Measurements from ENCODE around the gene GPHN. TPM values are rescaled to one million over a fixed set of nuclear protein-coding genes. Genes with fewer than 3 reads are reported as not detected.
"Not testable (repeated sequence)": the region's sequence is repeated elsewhere in the genome, so short reads cannot be mapped to it uniquely, and the experiment has no call there.

The GPHN gene
- total RNA-seq, 1 donor from 2014 or later: 32.1 TPM

DNA sequence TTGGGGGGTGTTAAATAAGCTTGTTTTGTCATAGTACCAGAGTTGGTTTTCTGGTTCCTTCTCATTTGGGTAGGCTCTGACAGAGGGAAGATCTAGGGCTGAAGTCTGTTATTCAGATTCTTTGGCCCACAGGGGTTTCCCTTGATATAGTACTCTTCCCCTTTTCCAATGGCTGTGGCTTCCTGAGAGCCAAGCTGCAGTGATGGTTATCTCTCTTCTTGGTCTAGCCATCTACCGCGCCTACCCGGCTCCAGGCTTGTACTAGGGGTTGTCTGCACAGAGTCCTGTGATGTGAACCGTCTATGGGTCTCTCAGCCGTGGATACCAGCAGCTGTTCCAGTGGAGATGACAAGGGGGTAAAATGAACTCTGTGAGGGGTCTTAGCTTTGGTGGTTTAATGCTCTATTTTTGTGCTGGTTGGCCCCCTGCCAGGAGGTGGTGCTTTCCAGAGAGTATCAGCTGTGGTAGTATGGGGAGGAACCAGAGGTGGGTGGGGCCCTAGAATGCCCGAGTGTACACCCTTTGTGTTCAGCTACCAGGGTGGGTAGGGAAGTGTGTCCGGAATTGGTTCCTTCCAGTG lies 209.7 kb downstream of the GPHN start:
- H3K27ac Mint-ChIP-seq: no peak overlapping the region
- no peak for DNase-seq (ENCODE audit: low spot score in 2 of 2, unreplicated experiment in 2 of 2)
- peaks cover 38% of the 10 kb centered on the region for H3K9me3 Mint-ChIP-seq
- no peaks in the 10 kb centered on the region for H3K4me1 Mint-ChIP-seq
- TF ChIP-seq, protein P1, sequence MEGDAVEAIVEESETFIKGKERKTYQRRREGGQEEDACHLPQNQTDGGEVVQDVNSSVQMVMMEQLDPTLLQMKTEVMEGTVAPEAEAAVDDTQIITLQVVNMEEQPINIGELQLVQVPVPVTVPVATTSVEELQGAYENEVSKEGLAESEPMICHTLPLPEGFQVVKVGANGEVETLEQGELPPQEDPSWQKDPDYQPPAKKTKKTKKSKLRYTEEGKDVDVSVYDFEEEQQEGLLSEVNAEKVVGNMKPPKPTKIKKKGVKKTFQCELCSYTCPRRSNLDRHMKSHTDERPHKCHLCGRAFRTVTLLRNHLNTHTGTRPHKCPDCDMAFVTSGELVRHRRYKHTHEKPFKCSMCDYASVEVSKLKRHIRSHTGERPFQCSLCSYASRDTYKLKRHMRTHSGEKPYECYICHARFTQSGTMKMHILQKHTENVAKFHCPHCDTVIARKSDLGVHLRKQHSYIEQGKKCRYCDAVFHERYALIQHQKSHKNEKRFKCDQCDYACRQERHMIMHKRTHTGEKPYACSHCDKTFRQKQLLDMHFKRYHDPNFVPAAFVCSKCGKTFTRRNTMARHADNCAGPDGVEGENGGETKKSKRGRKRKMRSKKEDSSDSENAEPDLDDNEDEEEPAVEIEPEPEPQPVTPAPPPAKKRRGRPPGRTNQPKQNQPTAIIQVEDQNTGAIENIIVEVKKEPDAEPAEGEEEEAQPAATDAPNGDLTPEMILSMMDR (IDR thresholded peaks at IDR 0.05; ENCODE audit: unreplicated experiment): no peak
- no peaks in the 10 kb centered on the region for H3K27me3 Mint-ChIP-seq (ENCODE audit: low read depth)
- no peak overlapping the region for H3K4me3 Mint-ChIP-seq
- peaks cover 15% of the 10 kb centered on the region for H3K36me3 Mint-ChIP-seq

DNA sequence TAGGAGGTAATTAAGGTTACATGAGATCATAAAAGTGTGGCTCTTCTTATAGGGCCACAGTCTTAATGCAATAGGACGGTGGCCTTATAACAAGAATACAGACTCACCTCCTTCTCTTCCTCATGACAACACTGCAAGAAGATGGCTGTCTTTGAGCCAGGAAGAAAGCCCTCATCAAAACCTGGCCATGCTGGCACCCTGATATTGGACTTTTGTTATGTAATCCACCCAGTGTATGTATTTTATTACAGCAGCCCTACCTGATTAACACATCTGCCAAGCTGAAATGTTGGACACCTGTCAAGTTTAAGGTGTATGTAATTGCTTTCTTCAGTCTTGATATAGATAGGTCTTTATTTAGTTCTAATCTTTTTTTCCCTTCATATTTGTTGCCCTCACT lies 217.0 kb downstream of the GPHN start:
- H3K4me1 Mint-ChIP-seq: no peaks in the 10 kb centered on the region
- DNase-seq (ENCODE audit: low spot score in 2 of 2, unreplicated experiment in 2 of 2): no peak
- H3K4me3 Mint-ChIP-seq: no peak overlapping the region
- H3K9me3 Mint-ChIP-seq: peaks cover 31% of the 10 kb centered on the region
- H3K27me3 Mint-ChIP-seq (ENCODE audit: low read depth): no peaks in the 10 kb centered on the region
- TF ChIP-seq, protein P1 (IDR thresholded peaks at IDR 0.05; ENCODE audit: unreplicated experiment): no peak
- H3K27ac Mint-ChIP-seq: no peak overlapping the region
- peaks cover 28% of the 10 kb centered on the region for H3K36me3 Mint-ChIP-seq

DNA sequence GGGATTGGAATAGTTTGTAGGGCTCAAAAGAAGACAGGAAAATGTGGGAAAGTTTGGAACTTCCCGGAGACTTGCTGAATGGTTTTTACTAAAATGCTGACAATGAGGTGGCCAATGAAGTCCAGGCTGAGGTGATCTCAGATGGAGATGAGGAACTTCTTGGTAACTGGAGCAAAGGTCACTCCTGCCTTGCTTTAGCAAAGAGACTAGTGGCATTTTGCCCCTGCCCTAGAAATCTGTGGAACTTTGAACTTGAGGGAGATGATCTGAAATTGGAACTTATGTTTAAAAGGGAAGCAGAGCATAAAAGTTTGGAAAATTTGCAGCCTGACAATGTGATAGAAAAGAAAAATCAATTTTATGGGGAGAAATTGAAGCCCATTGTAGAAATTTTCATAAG lies 223.4 kb downstream of the GPHN start:
- Mint-ChIP-seq H3K9me3 (peaks cover 59% of the 10 kb centered on the region), H3K36me3 (peaks cover 44% of the 10 kb centered on the region)
- not testable (repeated sequence) for H3K27me3 Mint-ChIP-seq (ENCODE audit: low read depth); H3K4me1 Mint-ChIP-seq; H3K4me3 Mint-ChIP-seq; DNase-seq (ENCODE audit: low spot score in 2 of 2, unreplicated experiment in 2 of 2); H3K27ac Mint-ChIP-seq

DNA sequence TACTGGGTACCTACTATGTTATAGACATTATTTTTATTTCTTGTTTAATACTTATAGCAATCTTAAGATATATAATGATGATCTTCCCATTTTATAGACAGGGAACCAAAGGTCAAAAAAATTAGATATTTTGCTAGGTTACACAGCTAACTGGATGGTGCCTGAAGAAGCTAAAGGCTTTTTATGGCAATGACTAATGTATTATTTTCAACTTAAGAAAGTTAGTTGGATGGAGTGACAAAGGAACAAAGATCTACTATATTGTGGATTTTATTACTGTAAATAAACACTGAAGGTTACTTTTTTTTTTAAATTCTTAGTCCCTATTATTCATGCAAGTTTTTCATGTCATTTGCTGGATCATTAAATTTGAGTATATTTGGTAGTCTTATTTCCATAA lies 227.9 kb downstream of the GPHN start:
- H3K9me3 Mint-ChIP-seq: peaks cover 41% of the 10 kb centered on the region

DNA sequence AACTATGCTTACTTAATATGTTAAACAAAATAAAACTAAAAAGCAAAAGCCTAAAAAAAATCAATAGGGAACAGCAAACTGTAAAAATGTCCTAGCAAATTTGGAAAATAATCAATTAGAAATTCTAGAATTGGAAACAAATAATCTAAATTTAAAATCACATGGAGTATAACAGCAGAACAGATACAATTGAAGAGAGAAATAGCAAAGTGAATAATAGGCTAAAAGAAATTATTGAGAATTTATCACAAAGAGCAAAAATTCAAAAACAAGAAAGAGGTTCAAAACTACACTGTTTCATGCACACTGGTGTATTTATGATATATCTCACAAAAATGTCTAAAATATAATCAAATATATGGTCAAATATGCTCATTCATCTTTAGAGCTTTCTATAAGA lies 231.9 kb downstream of the GPHN start:
- H3K9me3 Mint-ChIP-seq: peaks cover 30% of the 10 kb centered on the region
- H3K36me3 Mint-ChIP-seq: peaks cover 18% of the 10 kb centered on the region
- no peak overlapping the region for H3K4me3 Mint-ChIP-seq
- TF ChIP-seq, protein P1 (IDR thresholded peaks at IDR 0.05; ENCODE audit: unreplicated experiment): no peak
- no peak for DNase-seq (ENCODE audit: low spot score in 2 of 2, unreplicated experiment in 2 of 2)
- no peaks in the 10 kb centered on the region for H3K4me1 Mint-ChIP-seq
- H3K27ac Mint-ChIP-seq: no peak overlapping the region
- no peaks in the 10 kb centered on the region for H3K27me3 Mint-ChIP-seq (ENCODE audit: low read depth)

More for the DNA sequence above, 227.9 kb downstream of the GPHN start:
- no peak for DNase-seq (ENCODE audit: low spot score in 2 of 2, unreplicated experiment in 2 of 2)
- TF ChIP-seq, protein P1 (IDR thresholded peaks at IDR 0.05; ENCODE audit: unreplicated experiment): no peak
- Mint-ChIP-seq H3K36me3 (peaks cover 31% of the 10 kb centered on the region), H3K4me3 (no peak overlapping the region), H3K27ac (no peak overlapping the region), H3K4me1 (no peaks in the 10 kb centered on the region), H3K27me3 (ENCODE audit: low read depth) (no peaks in the 10 kb centered on the region)

DNA sequence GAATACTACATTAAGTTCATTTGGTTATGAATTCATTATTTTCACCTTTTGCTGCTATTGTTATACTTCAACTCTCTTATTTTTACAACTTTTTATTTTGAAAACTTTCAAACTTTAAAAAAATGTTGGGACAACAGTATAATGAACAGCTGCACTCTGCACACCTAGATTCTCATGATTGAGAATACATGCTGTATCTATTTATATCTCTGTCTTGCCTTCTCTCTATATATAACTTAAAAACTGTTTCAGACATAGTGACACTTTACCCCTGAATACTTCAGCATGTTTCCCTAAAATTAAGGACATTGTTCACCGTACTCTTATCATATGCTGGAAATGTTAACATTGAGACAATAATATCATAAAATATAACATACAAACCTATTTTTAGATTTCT lies 237.1 kb downstream of the GPHN start:
- DNase-seq (ENCODE audit: low spot score in 2 of 2, unreplicated experiment in 2 of 2): no peak
- TF ChIP-seq, protein P1 (IDR thresholded peaks at IDR 0.05; ENCODE audit: unreplicated experiment): no peak
- Mint-ChIP-seq H3K27ac (no peak overlapping the region), H3K4me1 (peaks cover 9% of the 10 kb centered on the region), H3K9me3 (peaks cover 11% of the 10 kb centered on the region), H3K36me3 (peaks cover 6% of the 10 kb centered on the region), H3K27me3 (ENCODE audit: low read depth) (no peaks in the 10 kb centered on the region), H3K4me3 (no peak overlapping the region)

Measured in mesothelial cell of epicardium (in vitro differentiated cells).